ENCODE results near the gene SNORC. TPM values are rescaled to one million over a fixed set of nuclear protein-coding genes. Genes with fewer than 3 reads are reported as not detected.

The SNORC gene
- total RNA-seq, 1 experiment from 2014 or later, result 2.6 TPM

DNA sequence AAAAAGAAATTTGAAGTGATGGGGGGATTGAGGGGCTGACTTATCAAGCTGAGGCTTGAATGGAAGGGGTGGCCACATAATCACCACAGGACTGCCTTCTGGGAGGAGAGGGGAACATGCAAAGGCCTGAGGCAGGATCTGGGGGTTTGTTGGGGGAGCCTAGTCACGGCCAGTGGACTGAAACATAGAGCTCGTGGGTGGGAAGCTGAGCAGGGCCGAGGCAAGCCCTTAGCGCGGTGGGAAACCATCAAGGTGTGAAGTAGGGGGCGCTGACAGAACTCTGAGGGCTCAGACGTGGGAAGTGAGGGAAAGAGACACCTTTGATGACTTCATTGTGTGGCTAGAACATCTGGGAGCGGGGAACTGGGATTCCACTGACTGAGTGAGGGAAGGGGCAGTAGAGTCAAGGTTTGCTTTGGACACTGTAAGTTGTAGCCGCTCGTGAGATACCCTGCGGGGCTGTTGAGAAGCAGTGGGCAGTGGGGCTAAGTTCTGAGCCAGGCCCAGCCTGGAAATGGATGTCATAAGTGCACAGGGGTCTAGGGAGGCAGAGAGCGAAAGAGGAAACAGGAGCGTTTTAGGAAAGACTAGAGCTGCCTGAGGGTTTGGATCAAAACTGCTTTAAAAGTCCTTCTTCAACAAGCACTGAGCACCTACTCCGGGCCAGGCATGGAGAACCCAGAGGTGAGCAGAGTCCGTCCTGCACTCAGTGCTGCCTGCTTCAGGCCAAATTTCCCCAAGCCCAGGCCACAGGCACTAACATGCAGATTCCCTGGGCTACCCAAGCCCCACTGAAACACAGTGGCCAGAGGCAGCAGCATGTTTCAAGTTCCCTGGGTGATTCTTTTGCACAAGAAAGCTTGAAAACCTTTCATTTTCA lies 686 bp upstream of the SNORC start:
- no peak for DNase-seq (ENCODE audit: low spot score)

GRCh38 chr2:232870766-232871371 lies 805 bp downstream of the SNORC start:
- no peak for DNase-seq (ENCODE audit: low spot score)

DNA sequence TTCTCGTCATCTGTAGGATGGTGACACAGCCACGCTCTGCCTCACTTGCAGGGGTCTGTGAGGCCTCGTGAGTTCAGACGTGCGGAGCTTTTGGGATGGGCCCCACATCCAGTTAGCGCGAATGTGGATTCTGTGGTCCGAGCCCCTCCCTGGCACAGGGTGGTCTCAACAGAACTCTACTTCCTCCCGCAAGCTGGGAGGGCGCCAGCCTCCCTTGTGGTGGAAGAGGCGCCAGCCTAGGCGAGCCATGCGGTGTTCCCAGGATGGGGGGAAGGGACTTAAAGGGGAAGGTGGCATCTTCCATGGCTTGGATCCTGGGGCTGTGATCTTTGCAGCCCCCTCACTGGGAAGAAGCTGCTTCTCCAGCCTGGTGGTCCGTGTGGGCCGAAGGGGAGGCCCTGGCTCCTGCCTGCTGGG lies 1.4 kb downstream of the SNORC start:
- DNase-seq (ENCODE audit: low spot score), result no peak

GRCh38 chr2:232871835-232872736 lies 2.0 kb downstream of the SNORC start:
- DNase-seq (ENCODE audit: low spot score), result no peak

GRCh38 chr2:232872826-232873225 lies 2.8 kb downstream of the SNORC start:
- no peak for DNase-seq (ENCODE audit: low spot score)

DNA sequence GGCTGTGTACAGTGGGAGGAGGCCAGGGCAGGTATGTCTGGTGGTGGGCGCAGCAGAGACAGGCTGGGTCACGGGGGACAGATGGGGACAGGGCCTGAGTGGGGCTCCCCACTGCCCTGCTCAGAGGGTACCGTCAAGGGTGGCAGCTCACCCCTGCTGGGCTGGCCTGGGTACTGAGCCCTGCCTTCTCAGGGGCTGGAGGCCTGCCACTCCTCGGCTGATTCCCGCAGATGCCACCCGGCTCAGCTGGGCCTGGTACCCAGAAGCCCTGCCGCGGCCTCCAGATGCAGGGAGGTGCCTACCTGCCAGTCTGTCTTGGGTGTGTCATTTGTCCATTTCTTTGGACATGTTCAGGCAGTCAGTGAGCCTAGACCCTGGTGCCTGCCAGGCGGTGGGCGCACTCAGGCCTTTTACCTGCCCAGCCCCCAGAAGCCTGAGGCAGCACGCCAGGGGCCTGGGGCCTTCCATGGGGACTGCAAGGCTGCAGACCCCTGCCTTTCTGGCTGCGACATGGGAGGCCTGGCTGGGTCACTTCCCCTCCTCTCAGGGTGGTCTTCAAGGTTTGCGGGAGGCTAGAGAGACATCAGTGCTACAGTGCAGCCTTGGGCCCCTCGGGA lies 3.3 kb downstream of the SNORC start:
- no peak for DNase-seq (ENCODE audit: low spot score)

DNA sequence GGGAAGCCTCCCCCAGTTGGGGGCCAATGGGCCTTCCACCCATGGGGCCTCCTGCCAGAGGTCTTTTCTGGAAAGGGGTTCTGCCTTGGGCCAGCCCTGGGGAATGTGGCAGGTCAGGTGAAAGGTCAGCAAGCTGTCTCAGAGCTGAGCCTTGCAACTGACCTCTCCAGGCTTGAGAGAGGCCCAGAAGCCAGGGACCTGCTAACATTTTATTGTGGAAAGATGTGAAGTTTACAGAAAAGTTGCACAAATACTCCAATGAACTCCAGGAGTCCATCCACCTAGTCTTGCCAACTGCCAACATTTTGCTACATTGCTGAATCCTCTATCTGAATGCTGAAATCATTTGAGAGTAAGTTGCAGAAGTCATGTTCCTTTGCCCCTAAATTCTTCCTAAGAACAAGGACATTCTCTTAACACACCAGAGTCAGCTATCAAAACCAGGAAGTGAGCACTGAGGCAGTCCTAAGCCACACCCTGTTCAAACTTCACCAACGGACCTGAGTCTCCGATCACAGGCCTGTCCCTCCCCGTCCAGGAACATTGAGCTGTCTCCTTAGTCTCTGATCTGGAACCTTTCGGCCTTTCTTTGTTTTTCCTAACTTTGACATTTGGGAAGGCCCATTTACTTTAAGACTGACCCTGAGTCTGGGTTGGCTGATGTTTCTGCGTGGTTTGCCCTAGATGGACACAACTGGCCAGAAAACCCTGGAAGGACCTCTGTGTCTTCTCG lies 4.0 kb downstream of the SNORC start:
- DNase-seq (ENCODE audit: low spot score), result peak; percentile 56

- no peak for DNase-seq (ENCODE audit: low spot score)
These were observed 4.7 kb downstream of the SNORC start for GRCh38 chr2:232874677-232875223.

DNA sequence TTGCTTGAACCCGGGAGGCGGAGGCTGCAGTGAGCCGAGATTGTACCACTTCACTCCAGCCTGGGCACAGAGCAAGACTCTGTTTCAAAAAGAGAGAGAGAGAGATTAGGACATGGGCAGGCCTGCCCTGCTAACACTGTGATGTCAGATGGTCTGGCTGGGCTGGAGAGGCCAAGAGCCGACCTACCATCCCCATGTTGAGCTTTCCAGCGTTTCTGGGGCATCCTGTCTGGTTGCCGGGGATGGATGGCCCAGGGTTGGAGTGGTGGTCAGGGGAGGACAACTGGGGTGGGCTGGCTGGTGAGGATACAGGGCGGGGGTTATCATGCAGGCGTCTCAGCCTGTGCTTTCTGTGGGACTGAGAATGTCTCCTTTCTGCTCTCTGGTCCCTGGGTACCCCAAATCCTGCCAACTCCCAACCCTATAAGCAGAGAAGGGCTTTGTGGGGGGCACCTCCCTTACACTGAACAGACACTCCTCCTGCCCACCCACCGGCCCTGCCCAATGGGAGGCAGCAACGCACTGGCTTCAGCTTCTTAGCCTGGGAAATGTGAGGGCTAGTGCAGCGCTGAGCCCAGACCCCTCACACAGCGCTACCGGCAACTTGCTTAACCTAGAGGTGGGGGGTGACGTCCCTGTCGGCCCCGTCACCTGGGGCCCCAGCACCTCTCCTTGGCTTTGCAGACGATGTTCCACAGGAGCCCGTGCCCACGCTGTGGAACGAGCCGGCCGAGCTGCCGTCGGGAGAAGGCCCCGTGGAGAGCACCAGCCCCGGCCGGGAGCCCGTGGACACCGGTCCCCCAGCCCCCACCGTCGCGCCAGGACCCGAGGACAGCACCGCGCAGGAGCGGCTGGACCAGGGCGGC lies 5.4 kb downstream of the SNORC start:
- DNase-seq (ENCODE audit: low spot score), result no peak

GRCh38 chr2:232876161-232876977 lies 6.3 kb downstream of the SNORC start:
- DNase-seq (ENCODE audit: low spot score), result peak; percentile 61

DNA sequence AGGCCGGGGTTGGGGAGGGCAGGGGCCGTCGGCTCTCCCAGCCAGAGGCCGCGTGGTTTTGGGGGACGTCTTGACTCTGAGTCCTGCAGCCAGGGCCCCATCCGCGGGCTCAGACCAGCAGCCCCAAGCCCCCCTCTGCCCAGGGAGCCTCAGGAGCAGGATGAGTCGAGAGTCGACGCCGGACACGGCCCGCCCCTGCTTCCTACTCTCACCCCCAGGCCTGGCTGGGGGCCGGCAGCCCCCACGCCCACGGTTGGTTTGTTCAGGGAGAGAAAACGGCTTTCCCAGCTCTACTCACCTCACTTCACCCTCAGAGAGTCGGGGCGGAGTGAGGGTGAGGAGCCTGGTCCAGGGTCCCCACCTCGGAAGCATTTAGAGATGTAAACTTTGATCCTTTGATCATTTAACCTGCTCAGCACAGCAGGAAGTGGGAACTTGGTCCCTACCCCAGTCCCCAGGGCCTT lies 6.9 kb downstream of the SNORC start:
- no peak for DNase-seq (ENCODE audit: low spot score)

GRCh38 chr2:232877940-232878511 lies 8.0 kb downstream of the SNORC start:
- DNase-seq (ENCODE audit: low spot score), result no peak

GRCh38 chr2:232878855-232879617 lies 9.0 kb downstream of the SNORC start:
- no peak for DNase-seq (ENCODE audit: low spot score)

- no peak for DNase-seq (ENCODE audit: low spot score)
These were observed 9.8 kb downstream of the SNORC start for GRCh38 chr2:232879618-232880494.

DNA sequence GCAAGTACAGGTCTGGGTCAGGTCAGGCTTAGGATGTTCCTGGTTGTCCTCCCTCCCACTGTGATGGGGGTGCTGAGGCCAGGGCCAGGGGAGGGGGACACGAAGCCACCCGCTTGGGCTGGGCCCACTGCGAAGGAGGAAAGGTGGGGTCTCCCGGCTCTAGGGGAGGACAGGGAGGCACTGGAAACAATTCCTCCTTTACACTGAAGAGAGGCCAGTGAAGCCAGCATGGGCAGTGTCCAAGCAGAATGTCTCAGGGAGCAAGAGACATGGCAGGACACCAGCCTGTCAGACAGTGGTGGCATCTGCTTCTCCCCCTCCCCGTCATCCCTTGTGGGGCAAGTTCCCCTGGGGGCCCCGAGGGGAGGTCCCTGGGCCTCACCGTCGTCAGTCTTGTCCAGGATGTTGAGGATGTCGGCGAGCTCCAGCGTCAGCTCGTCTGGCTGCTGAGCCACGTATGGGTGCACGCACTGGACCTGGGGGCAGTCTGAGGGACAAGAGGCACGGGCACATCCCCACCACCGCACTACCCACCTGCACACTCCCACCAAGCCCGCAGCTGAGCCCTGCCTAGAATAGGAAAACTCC lies 10.8 kb downstream of the SNORC start:
- DNase-seq (ENCODE audit: low spot score), result no peak

DNA sequence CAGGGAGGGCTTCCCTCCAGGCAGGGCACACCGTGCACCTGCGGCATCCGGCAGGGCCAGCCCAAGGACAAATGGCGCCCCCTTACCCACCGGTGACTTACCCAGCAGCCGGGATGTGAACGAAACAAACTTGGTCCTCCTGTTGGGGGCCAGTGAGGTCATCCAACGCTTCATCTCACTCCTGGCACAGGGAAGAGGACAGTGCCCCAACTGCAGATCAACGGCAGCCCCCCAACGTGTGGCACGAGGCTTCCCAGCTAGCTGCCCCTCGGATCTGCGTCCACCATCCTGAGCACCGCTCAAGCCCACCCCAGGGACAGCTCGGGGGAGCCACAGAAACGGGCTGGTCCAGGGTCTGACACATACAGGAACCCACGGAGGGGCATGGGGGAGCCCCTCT lies 12.0 kb downstream of the SNORC start:
- no peak for DNase-seq (ENCODE audit: low spot score)
